ENCODE results near the gene KIAA0232. TPM values are rescaled to one million over a fixed set of nuclear protein-coding genes. Genes with fewer than 3 reads are reported as not detected.

Gene KIAA0232
- total and polyA plus RNA-seq, 9 of the 15 experiments (the other 6 are each of a cell fraction or from before 2014, with no cell fraction given), result 3.5 to 17.4 (median 13.0) TPM

GRCh38 chr4:6910340-6910959, 127.9 kb downstream of the KIAA0232 start (continued):
- TF ChIP-seq CTCF (IDR thresholded peaks at IDR 0.05 in 2 of 3, conservative IDR thresholded peaks at IDR 0.05 in 1 of 3; ENCODE audit: insufficient read depth in 2 of 3, low read depth in 1 of 3, low read length in 3 of 3) (0 out of 6 replicates have a peak, but pooled peaks of 1 of the 3 experiments have one; percentile 30), ZNF184 (CRISPR knock-in tag; IDR thresholded peaks at IDR 0.05) (no peak), IRF1 (CRISPR knock-in tag; IDR thresholded peaks at IDR 0.05; ENCODE audit: borderline replicate concordance) (no peak), CREB1 (IDR thresholded peaks at IDR 0.05) (no peak), CREB1 (CRISPR knock-in tag; IDR thresholded peaks at IDR 0.05) (0 out of 2 replicates have a peak, but pooled peaks have one; percentile 6), ZNF518B (CRISPR knock-in tag; IDR thresholded peaks at IDR 0.05) (no peak), RHOXF2B (CRISPR knock-in tag; conservative IDR thresholded peaks at IDR 0.05) (no peak), USF2 (CRISPR knock-in tag; IDR thresholded peaks at IDR 0.05) (0 out of 2 replicates have a peak, but pooled peaks have one; percentile 11), ZNF12 (CRISPR knock-in tag; IDR thresholded peaks at IDR 0.05) (peak; percentile 97), DACH1 (IDR thresholded peaks at IDR 0.05; ENCODE audit: partially characterized antibody) (peak; percentile 66), RAD51 (IDR thresholded peaks at IDR 0.05; ENCODE audit: borderline replicate concordance, low read depth) (no peak), YBX1 (IDR thresholded peaks at IDR 0.05) (no peak), CAMTA2 (CRISPR knock-in tag; conservative IDR thresholded peaks at IDR 0.05) (no peak), KAT7 (CRISPR knock-in tag; IDR thresholded peaks at IDR 0.05; ENCODE audit: borderline replicate concordance) (peak; percentile 67; the same call in 1 of the 2 replicates), TCF3 (CRISPR knock-in tag; IDR thresholded peaks at IDR 0.05) (peak; percentile 52), CHCHD3 (CRISPR knock-in tag; IDR thresholded peaks at IDR 0.05) (no peak), MAX (CRISPR knock-in tag; IDR thresholded peaks at IDR 0.05) (peak; percentile 52; the same call in 1 of the 2 replicates), ZNF57 (CRISPR knock-in tag; IDR thresholded peaks at IDR 0.05) (no peak)

Data from K562 (cell line).